CD14-positive monocyte (primary cell): ENCODE measurements around the gene SUSD1. TPM values are rescaled to one million over a fixed set of nuclear protein-coding genes. Genes with fewer than 3 reads are reported as not detected.

Source experiments
- DNase-seq, 3 donors: peaks; one replicate each; pipeline ENCODE4 v3.0.0-alpha.2; 2011 to 2022
- H2AFZ ChIP-seq: 2 replicates; pipeline ENCODE4 v1.6.0; 2012; ENCODE audit warnings: mild to moderate bottlenecking, low read depth, low read length, inconsistent platforms; ENCODE audit not compliant: insufficient read depth, poor library complexity, severe bottlenecking
- H3K27ac ChIP-seq, 2 donors: 1 replicate in 1 of 2; 2 replicates in 1 of 2; pipeline ENCODE4 v1.5.1; 2012 to 2013; ENCODE audit warnings: low read length in 2 of 2, control low read depth in 1 of 2, inconsistent platforms in 1 of 2, low read depth in 1 of 2, mild to moderate bottlenecking in 1 of 2
- H3K27me3 ChIP-seq, 2 donors: one replicate each; pipeline versions ENCODE4 v1.6.0 to v1.6.1; 2011 to 2013; ENCODE audit warnings: low read length in 2 of 2; ENCODE audit not compliant: control insufficient read depth in 2 of 2, insufficient read depth in 2 of 2
- H3K36me3 ChIP-seq, 2 donors: replicated peaks in 1 of 2; 1 replicate in 1 of 2; 2 replicates in 1 of 2; pipeline versions ENCODE4 v1.5.1 to v1.6.1; 2012 to 2013; ENCODE audit warnings: low read length in 2 of 2, control low read depth in 1 of 2, inconsistent platforms in 1 of 2, mild to moderate bottlenecking in 1 of 2; ENCODE audit not compliant: insufficient read depth in 2 of 2, control insufficient read depth in 1 of 2
- H3K4me1 ChIP-seq, 2 donors: 1 replicate in 1 of 2; 2 replicates in 1 of 2; pipeline versions ENCODE4 v1.5.1 to v1.6.1; 2012 to 2013; ENCODE audit warnings: low read length in 2 of 2, control low read depth in 1 of 2, inconsistent platforms in 1 of 2, mild to moderate bottlenecking in 1 of 2, moderate library complexity in 1 of 2; ENCODE audit not compliant: insufficient read depth in 2 of 2, control insufficient read depth in 1 of 2
- H3K4me2 ChIP-seq: replicated peaks from 2 replicates; pipeline ENCODE3; 2012; ENCODE audit warnings: low read length, moderate library complexity, mild to moderate bottlenecking; ENCODE audit not compliant: poor library complexity, severe bottlenecking; ENCODE audit errors: extremely low read depth
- H3K4me3 ChIP-seq, 3 experiments: fragments of 200-600 bp in 1 of 3; sonication (generic) in 1 of 3; replicated peaks in 1 of 3; 1 replicate in 2 of 3; 2 replicates in 1 of 3; pipeline ENCODE4 v1.5.1; 2011 to 2013; ENCODE audit warnings: low read length in 3 of 3, mild to moderate bottlenecking in 3 of 3, control low read depth in 2 of 3, low read depth in 2 of 3, inconsistent platforms in 1 of 3, moderate library complexity in 1 of 3
- H3K79me2 ChIP-seq: 2 replicates; pipeline ENCODE4 v1.6.0; 2012; ENCODE audit warnings: mild to moderate bottlenecking, control low read depth, inconsistent platforms, low read length, moderate library complexity; ENCODE audit not compliant: insufficient read depth
- H3K9ac ChIP-seq: 2 replicates; pipeline ENCODE4 v1.6.0; 2017; ENCODE audit warnings: low read length, mild to moderate bottlenecking; ENCODE audit not compliant: insufficient read depth, poor library complexity, severe bottlenecking
- H3K9me3 ChIP-seq, 2 donors: replicated peaks in 1 of 2; 1 replicate in 1 of 2; 2 replicates in 1 of 2; pipeline versions ENCODE4 v1.5.1 to v1.6.1; 2012 to 2013; ENCODE audit warnings: low read length in 2 of 2, control low read depth in 1 of 2; ENCODE audit not compliant: control insufficient read depth in 1 of 2, insufficient read depth in 1 of 2
- H4K20me1 ChIP-seq: 2 replicates; pipeline ENCODE4 v1.6.0; 2012; ENCODE audit warnings: mild to moderate bottlenecking, low read length, control low read depth, moderate library complexity; ENCODE audit not compliant: insufficient read depth
- H3K27ac Mint-ChIP-seq, 7 donors: one replicate each; pipeline ENCODE4 v1.8.0; 2020; ENCODE audit warnings: mild to moderate bottlenecking in 7 of 7, mixed read lengths in 7 of 7, moderate library complexity in 6 of 7, inconsistent platforms in 2 of 7
- H3K27me3 Mint-ChIP-seq, 3 donors: one replicate each; pipeline ENCODE4 v1.8.0; 2021 to 2022; ENCODE audit warnings: low read depth in 3 of 3, mild to moderate bottlenecking in 3 of 3, mixed read lengths in 3 of 3, moderate library complexity in 3 of 3, inconsistent platforms in 1 of 3
- H3K36me3 Mint-ChIP-seq, 2 donors: one replicate each; pipeline ENCODE4 v1.8.0; 2020; ENCODE audit warnings: mixed read lengths in 2 of 2, inconsistent platforms in 1 of 2, mild to moderate bottlenecking in 1 of 2
- H3K4me1 Mint-ChIP-seq: one replicate; pipeline ENCODE4 v1.8.0; 2020; ENCODE audit warnings: mild to moderate bottlenecking, mixed read lengths
- H3K4me3 Mint-ChIP-seq, 2 donors: one replicate each; pipeline ENCODE4 v1.8.0; 2020; ENCODE audit warnings: mild to moderate bottlenecking in 2 of 2, mixed read lengths in 2 of 2, moderate library complexity in 1 of 2
- H3K9me3 Mint-ChIP-seq, 7 donors: one replicate each; pipeline ENCODE4 v1.8.0; 2020 to 2022; ENCODE audit warnings: mixed read lengths in 7 of 7, mild to moderate bottlenecking in 6 of 7, moderate library complexity in 6 of 7, inconsistent platforms in 2 of 7
- WGBS: methylation state at CpG from one replicate; pipeline ENCODE4 v1.1.5; 2013; ENCODE audit warnings: missing lambda C conversion rate; ENCODE audit not compliant: insufficient coverage; 5-methylcytosine and 5-hydroxymethylcytosine counted together
- intact Hi-C, 2 donors: fragments of 100-400 bp; cut with micrococcal nuclease; formaldehyde crosslinking; loops; one replicate each; pipeline versions ENCODE4 v1.15.0 to v1.15.1; 2023
- polyA plus RNA-seq, 3 donors: library from polyadenylated mRNA; depleted of rRNA in 1 of 3; unstranded in 2 of 3; stranded (reverse) in 1 of 3; fragments of 300-500 nt in 2 of 3; fragments of >200 nt in 1 of 3; fragmentation: Illumina TruSeq in 2 of 3; gene quantifications; 1 replicate in 2 of 3; 2 replicates in 1 of 3; pipeline ENCODE4 v1.2.3, GENCODE V29; 2012 to 2021
- TF ChIP-seq, protein P1 (sequence below): fragments of 200-600 bp; IDR thresholded peaks from one replicate; pipeline ENCODE4 v1.8.0; 2022; ENCODE audit warnings: antibody characterized with exemption, mild to moderate bottlenecking

Gene SUSD1
- polyA plus RNA-seq, 3 donors = 29.1 to 42.3 (median 30.9) TPM

- TF ChIP-seq, protein P1, sequence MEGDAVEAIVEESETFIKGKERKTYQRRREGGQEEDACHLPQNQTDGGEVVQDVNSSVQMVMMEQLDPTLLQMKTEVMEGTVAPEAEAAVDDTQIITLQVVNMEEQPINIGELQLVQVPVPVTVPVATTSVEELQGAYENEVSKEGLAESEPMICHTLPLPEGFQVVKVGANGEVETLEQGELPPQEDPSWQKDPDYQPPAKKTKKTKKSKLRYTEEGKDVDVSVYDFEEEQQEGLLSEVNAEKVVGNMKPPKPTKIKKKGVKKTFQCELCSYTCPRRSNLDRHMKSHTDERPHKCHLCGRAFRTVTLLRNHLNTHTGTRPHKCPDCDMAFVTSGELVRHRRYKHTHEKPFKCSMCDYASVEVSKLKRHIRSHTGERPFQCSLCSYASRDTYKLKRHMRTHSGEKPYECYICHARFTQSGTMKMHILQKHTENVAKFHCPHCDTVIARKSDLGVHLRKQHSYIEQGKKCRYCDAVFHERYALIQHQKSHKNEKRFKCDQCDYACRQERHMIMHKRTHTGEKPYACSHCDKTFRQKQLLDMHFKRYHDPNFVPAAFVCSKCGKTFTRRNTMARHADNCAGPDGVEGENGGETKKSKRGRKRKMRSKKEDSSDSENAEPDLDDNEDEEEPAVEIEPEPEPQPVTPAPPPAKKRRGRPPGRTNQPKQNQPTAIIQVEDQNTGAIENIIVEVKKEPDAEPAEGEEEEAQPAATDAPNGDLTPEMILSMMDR = no peak
- no peak overlapping the region for H3K4me3 Mint-ChIP-seq
Measured at GRCh38 chr9:112035166-112035826, 139.8 kb downstream of the SUSD1 start.

GRCh38 chr9:112034216-112034611 is 140.9 kb downstream of the SUSD1 start:
- no peak for DNase-seq
- Histone ChIP-seq H3K27ac (no peak overlapping the region), H3K9me3 (no peaks in the 10 kb centered on the region), H3K4me3 (no peak overlapping the region), H3K9ac (no peak overlapping the region), H3K27me3 (no peaks in the 10 kb centered on the region), H3K36me3 (peaks cover 30 to 71% of the 10 kb centered on the region in 2 donors), H3K4me1 (peaks cover 9 to 19% of the 10 kb centered on the region in 2 donors), H4K20me1 (no peaks in the 10 kb centered on the region), H3K4me2 (no peak overlapping the region), H3K79me2 (no peaks in the 10 kb centered on the region), H2AFZ (no peak overlapping the region)
- Mint-ChIP-seq H3K27ac (peak overlapping the region in 2 of 7 donors; percentile 7 to 22), H3K9me3 (peaks cover 0 to 4% (median 0%) of the 10 kb centered on the region in 7 donors), H3K36me3 (peaks cover 55 to 74% of the 10 kb centered on the region in 2 donors), H3K4me1 (peaks cover 25% of the 10 kb centered on the region), H3K27me3 (peaks cover 0 to 6% (median 2%) of the 10 kb centered on the region in 3 donors), H3K4me3 (no peak overlapping the region)
- 100% methylated on average over 2 of the region's 2 CpGs for WGBS
- intact Hi-C loops = no loop called here
- TF ChIP-seq, protein P1 = no peak

More at GRCh38 chr9:112035166-112035826, 139.8 kb downstream of the SUSD1 start:
- DNase-seq = no peak
- H3K36me3 ChIP-seq = peaks cover 38 to 77% of the 10 kb centered on the region in 2 donors
- no peaks in the 10 kb centered on the region for H3K27me3 ChIP-seq
- peak overlapping the region in 3 of 7 donors; percentile 50 to 74 (median 67) for H3K27ac Mint-ChIP-seq
- H3K9me3 ChIP-seq = no peaks in the 10 kb centered on the region
- intact Hi-C loops = no loop called here
- H3K4me2 ChIP-seq = no peak overlapping the region
- H3K27me3 Mint-ChIP-seq = peaks cover 0 to 6% (median 2%) of the 10 kb centered on the region in 3 donors
- H3K4me1 Mint-ChIP-seq = peaks cover 20% of the 10 kb centered on the region
- no peak overlapping the region for H3K27ac ChIP-seq
- 97% methylated on average over 3 of the region's 6 CpGs for WGBS
- H3K9ac ChIP-seq = no peak overlapping the region
- no peak overlapping the region for H2AFZ ChIP-seq
- H3K9me3 Mint-ChIP-seq = peaks cover 0 to 4% (median 0%) of the 10 kb centered on the region in 7 donors
- H3K36me3 Mint-ChIP-seq = peaks cover 58 to 78% of the 10 kb centered on the region in 2 donors
- H3K4me3 ChIP-seq = no peak overlapping the region
- H4K20me1 ChIP-seq = no peaks in the 10 kb centered on the region
- no peaks in the 10 kb centered on the region for H3K79me2 ChIP-seq
- peaks cover 9 to 15% of the 10 kb centered on the region in 2 donors for H3K4me1 ChIP-seq
